Measurements from ENCODE around the gene C11orf16. TPM values are rescaled to one million over a fixed set of nuclear protein-coding genes. Genes with fewer than 3 reads are reported as not detected.

Gene C11orf16
- total RNA-seq, 2 experiments from 2014 or later: not detected

- H3K36me3 Mint-ChIP-seq (ENCODE audit: low read depth): no peaks in the 10 kb centered on the region
- H3K27ac Mint-ChIP-seq: no peak overlapping the region
- H3K4me3 Mint-ChIP-seq: peak overlapping the region; percentile 68
- H3K4me1 Mint-ChIP-seq: peaks cover 19% of the 10 kb centered on the region
- CTCF ChIA-PET: no interaction called here
- no peaks in the 10 kb centered on the region for H3K9me3 Mint-ChIP-seq
- DNase-seq: peak; percentile 19
- POLR2A ChIA-PET: no interaction called here
- H3K27me3 Mint-ChIP-seq: peaks cover 65% of the 10 kb centered on the region
Measured at GRCh38 chr11:8870411-8871170, 62.2 kb downstream of the C11orf16 start.

Other genes with a start within 250 kb of the C11orf16 start
- gene AKIP1, start 21.8 kb downstream of the C11orf16 start, total RNA-seq: 10 to 100 TPM; 30.0 to 35.0 TPM
- gene ASCL3, start 10.1 kb upstream of the C11orf16 start, total RNA-seq: not detected
- gene TMEM9B, start 31.5 kb upstream of the C11orf16 start, total RNA-seq: 10 to 100 TPM; 27.7 to 35.2 TPM
- under 1 TPM; 0.62 to 0.75 TPM for gene NRIP3, start 71.1 kb upstream of the C11orf16 start, total RNA-seq
- gene SCUBE2, start 158.7 kb upstream of the C11orf16 start, total RNA-seq: under 1 TPM; 0.35 to 0.55 TPM

Data from activated CD4-positive, alpha-beta T cell treated with anti-CD3 and anti-CD28 coated beads, Interleukin-2, amount 10 ng/mL, durations not matched to agents 7 days and 5 days (primary cell).